Activated CD4-positive, alpha-beta memory T cell treated with anti-CD3 and anti-CD28 coated beads, Interleukin-2, amount 10 ng/mL, durations not matched to agents 7 days and 5 days (primary cell): ENCODE results near the gene RIMBP2. TPM values are rescaled to one million over a fixed set of nuclear protein-coding genes. Genes with fewer than 3 reads are reported as not detected.

ENCODE experiments used
- CTCF ChIA-PET: fragments of 350-600 bp; sonication (Branson Sonifier 250); formaldehyde crosslinking; loops from one replicate; lab custom pipeline; 2021; ENCODE audit warnings: antibody characterized with exemption, inconsistent platforms; lab: Charles Lee
- POLR2A ChIA-PET: fragments of 350-600 bp; sonication (Branson Sonifier 250); formaldehyde crosslinking; loops from one replicate; lab custom pipeline; 2021; ENCODE audit warnings: antibody characterized with exemption; lab: Charles Lee
- DNase-seq: peaks from one replicate; pipeline ENCODE4 v3.0.0-alpha.2; 2020
- H3K27ac Mint-ChIP-seq: one replicate; pipeline ENCODE4 v1.8.0; 2021; ENCODE audit warnings: mild to moderate bottlenecking, mixed read lengths
- H3K27me3 Mint-ChIP-seq: one replicate; pipeline ENCODE4 v1.8.0; 2021; ENCODE audit warnings: mixed read lengths
- H3K36me3 Mint-ChIP-seq: one replicate; pipeline ENCODE4 v1.8.0; 2021; ENCODE audit warnings: low read depth, mixed read lengths
- H3K4me1 Mint-ChIP-seq: one replicate; pipeline ENCODE4 v1.8.0; 2021; ENCODE audit warnings: mixed read lengths
- H3K4me3 Mint-ChIP-seq: one replicate; pipeline ENCODE4 v1.8.0; 2021; ENCODE audit warnings: mild to moderate bottlenecking, mixed read lengths
- H3K9me3 Mint-ChIP-seq: one replicate; pipeline ENCODE4 v1.8.0; 2021; ENCODE audit warnings: mixed read lengths
- total RNA-seq, 2 experiments: library from RNA; stranded (reverse); gene quantifications; one replicate each; pipeline ENCODE4 v1.2.3, GENCODE V29; 2021

RIMBP2 gene
- total RNA-seq, 2 experiments from 2014 or later: not detected

DNA sequence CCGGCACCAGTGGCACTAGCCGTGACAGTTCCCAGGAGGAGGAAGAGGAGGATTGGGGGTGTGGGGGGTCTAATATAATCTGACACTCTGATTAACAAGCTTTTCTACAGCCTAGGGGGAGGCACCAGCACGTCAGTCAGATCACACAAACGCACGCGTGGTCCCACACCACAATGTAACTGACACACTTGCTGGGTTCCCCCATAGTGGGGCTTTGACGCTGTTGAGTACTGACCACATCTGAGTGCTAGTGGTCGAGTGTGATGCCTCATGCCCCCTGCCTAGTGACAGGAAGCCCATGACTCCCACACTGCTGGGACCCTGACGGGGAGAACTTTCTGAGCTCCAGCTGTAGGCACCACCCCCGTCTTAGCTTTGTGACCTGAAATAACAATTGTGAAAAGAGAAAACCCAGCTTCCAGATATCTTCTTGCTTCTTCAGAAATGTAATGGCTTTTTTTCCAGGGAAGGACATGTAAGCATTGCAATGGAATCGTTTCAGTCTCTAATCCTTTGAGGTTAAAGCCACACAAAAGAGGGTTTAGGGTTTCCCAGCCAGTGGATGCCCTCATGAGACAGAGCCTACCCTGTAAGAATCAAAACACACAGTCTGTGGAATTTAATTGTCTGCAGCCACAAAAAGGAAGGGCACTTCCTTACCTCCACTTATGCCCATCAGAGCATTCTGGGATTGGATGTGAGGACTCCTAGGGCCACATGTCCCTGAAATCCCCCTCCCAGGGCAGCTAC, 194.5 kb downstream of the RIMBP2 start:
- H3K27ac Mint-ChIP-seq: no peak overlapping the region
- no peak for DNase-seq
- H3K9me3 Mint-ChIP-seq: peaks cover 7% of the 10 kb centered on the region
- H3K27me3 Mint-ChIP-seq: no peaks in the 10 kb centered on the region
- ChIA-PET POLR2A (no interaction called here), CTCF (no interaction called here)
- H3K4me3 Mint-ChIP-seq: no peak overlapping the region
- H3K36me3 Mint-ChIP-seq: no peaks in the 10 kb centered on the region
- no peaks in the 10 kb centered on the region for H3K4me1 Mint-ChIP-seq

DNA sequence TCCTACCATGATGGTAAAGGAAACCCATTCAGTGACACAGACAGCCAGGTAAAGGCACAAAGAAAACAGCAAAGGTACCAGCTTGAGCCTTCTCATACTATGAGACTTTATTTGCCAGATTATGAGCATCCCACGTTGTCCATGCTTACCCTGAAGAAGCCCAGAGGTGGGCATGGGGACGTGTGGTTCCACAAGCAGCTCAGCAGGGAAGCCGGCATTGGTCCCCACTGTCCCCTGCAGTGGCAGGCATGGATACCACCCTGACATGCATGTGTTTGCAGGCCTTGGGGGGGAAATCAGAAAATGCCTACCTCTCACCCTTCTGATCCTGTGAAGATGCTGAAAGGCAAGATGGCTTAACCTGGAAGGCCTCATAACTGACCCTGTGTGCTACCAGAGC, 195.3 kb downstream of the RIMBP2 start:
- no peaks in the 10 kb centered on the region for H3K36me3 Mint-ChIP-seq
- no peaks in the 10 kb centered on the region for H3K4me1 Mint-ChIP-seq
- ChIA-PET POLR2A (no interaction called here), CTCF (no interaction called here)
- H3K27me3 Mint-ChIP-seq: no peaks in the 10 kb centered on the region
- H3K4me3 Mint-ChIP-seq: no peak overlapping the region
- H3K27ac Mint-ChIP-seq: no peak overlapping the region
- peaks cover 7% of the 10 kb centered on the region for H3K9me3 Mint-ChIP-seq
- no peak for DNase-seq

DNA sequence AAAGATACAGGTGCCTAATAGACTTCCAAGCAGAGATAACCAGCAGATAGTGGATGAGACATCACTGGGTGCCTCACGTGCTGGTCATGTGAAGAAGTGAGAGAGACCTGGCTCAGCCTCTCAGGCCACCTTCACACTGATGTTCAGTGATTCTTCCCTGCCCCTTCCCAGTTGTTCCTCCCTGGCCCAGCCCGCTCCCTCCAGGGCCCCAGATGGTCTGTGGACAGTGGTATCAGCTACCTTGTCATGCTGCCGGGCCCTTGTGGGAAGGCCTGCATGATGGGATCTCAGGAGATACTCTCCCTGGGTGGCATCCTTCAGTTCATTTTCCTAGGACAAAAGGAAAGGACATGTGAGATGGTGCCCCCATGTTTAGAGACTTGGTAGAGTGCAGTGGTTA, 198.5 kb downstream of the RIMBP2 start:
- H3K9me3 Mint-ChIP-seq: peaks cover 3% of the 10 kb centered on the region
- H3K4me3 Mint-ChIP-seq: no peak overlapping the region
- ChIA-PET POLR2A (no interaction called here), CTCF (no interaction called here)
- H3K4me1 Mint-ChIP-seq: no peaks in the 10 kb centered on the region
- H3K27ac Mint-ChIP-seq: no peak overlapping the region
- H3K27me3 Mint-ChIP-seq: no peaks in the 10 kb centered on the region
- no peaks in the 10 kb centered on the region for H3K36me3 Mint-ChIP-seq
- DNase-seq: no peak

DNA sequence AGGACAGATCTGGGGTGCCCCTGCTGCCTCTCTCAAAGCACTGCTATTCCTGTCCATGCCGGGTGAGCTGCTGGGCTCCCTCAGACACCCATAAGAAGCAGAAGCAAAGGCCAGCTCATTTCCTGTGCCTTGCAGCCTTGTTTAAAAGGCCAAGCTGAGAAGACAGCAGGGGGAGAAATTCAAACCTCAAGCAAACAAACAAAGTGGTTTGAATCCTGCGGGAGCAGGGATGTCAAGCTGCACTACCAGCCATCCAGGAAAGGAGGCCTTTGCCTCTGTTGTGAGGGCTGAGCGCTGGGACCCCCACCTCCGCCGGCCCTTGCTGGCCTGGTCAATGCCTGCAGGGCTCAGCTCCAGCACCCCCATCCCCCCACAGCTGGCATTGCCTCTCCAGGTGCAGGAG, 201.9 kb downstream of the RIMBP2 start:
- Mint-ChIP-seq H3K27me3 (no peaks in the 10 kb centered on the region), H3K27ac (no peak overlapping the region), H3K36me3 (no peaks in the 10 kb centered on the region), H3K4me3 (no peak overlapping the region), H3K4me1 (no peaks in the 10 kb centered on the region), H3K9me3 (peaks cover 12% of the 10 kb centered on the region)
- CTCF ChIA-PET: no interaction called here
- POLR2A ChIA-PET: no interaction called here
- no peak for DNase-seq

DNA sequence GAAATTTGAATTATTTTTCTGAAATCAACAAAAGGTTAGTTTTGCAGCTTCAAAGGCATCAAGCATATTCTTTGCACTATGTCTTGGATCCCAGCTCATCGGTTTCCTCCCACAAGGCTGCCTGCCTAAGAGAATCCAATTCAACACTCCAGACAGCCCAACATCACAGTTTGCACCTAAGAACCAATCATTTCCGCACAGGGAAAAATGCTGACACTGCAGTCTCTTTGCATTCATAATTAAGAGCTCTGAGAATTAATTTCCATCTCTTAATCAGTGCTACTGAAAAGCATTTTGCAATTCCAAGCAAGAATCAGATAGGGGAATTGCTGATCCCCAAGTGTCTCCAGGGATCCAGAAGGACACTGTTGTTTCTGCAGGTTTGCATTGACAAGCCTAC, 202.5 kb downstream of the RIMBP2 start:
- CTCF ChIA-PET: no interaction called here
- no peaks in the 10 kb centered on the region for H3K36me3 Mint-ChIP-seq
- H3K4me3 Mint-ChIP-seq: no peak overlapping the region
- POLR2A ChIA-PET: no interaction called here
- H3K27me3 Mint-ChIP-seq: no peaks in the 10 kb centered on the region
- no peak overlapping the region for H3K27ac Mint-ChIP-seq
- DNase-seq: no peak
- H3K4me1 Mint-ChIP-seq: no peaks in the 10 kb centered on the region
- peaks cover 12% of the 10 kb centered on the region for H3K9me3 Mint-ChIP-seq

DNA sequence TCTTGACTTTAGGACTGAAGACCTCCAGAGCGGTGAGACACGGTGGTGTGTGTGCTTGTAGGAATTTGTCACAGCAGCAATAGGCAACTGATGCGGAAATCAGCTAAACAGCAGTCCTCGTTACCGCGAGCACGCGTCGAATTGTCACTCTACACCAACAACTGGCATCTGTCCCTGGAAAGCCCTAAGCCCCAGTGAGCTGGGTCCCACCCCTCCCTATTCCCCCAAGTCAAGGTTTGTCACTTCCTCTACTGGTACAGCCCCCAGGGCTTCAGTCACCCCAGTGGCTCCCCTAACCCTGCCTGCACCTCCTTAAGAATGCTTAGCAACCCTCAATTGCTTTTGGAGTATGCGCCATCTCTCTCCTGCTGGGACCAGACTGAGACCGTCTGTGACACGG, 204.8 kb downstream of the RIMBP2 start:
- POLR2A ChIA-PET: no interaction called here
- no peak overlapping the region for H3K27ac Mint-ChIP-seq
- CTCF ChIA-PET: no interaction called here
- H3K36me3 Mint-ChIP-seq: no peaks in the 10 kb centered on the region
- H3K9me3 Mint-ChIP-seq: peaks cover 12% of the 10 kb centered on the region
- DNase-seq: no peak
- H3K4me1 Mint-ChIP-seq: no peaks in the 10 kb centered on the region
- no peak overlapping the region for H3K4me3 Mint-ChIP-seq
- no peaks in the 10 kb centered on the region for H3K27me3 Mint-ChIP-seq

DNA sequence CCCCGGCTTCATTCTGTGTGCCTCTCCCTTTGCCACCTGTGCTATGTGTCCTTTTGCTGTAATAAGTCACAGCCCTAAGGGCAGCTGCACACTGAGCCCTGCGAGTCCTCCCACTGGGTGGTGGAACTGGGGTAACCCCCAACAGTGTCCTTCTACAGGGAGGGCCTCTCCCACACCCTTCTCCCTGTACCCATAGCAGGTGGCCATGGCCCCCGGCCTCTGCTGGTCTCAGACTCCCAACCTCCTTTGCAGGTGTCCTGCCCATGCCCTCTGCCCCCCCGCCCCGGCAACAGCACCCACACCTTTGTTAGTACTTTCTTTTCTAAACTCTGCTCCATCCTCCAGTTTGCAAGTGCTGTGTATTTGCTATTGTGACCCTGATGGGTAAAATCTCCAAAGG, 206.6 kb downstream of the RIMBP2 start:
- no peaks in the 10 kb centered on the region for H3K4me1 Mint-ChIP-seq
- DNase-seq: no peak
- H3K9me3 Mint-ChIP-seq: peaks cover 9% of the 10 kb centered on the region
- H3K27me3 Mint-ChIP-seq: no peaks in the 10 kb centered on the region
- ChIA-PET CTCF (no interaction called here), POLR2A (no interaction called here)
- no peak overlapping the region for H3K4me3 Mint-ChIP-seq
- no peaks in the 10 kb centered on the region for H3K36me3 Mint-ChIP-seq
- H3K27ac Mint-ChIP-seq: no peak overlapping the region

DNA sequence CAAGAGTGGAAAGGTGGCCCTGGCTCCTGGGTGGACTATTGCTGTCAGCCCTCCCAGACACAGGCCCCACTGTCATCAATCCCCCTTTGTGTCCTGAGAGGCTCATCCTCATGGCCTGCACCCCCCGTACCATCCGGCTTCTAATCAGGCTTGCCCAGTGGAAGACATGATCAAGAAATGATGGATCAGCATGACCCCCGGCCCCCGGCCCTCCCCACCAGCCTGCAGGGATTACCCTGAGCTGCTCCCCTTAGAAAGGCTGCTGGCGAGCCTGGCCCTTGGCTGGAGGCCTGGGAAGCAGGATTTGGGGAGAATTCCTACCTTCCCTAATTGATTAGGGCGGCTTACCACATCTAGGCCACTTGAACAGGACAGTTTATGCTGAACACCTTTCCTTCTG, 207.3 kb downstream of the RIMBP2 start:
- no peak overlapping the region for H3K27ac Mint-ChIP-seq
- ChIA-PET CTCF (no interaction called here), POLR2A (no interaction called here)
- no peak overlapping the region for H3K4me3 Mint-ChIP-seq
- no peaks in the 10 kb centered on the region for H3K4me1 Mint-ChIP-seq
- peaks cover 9% of the 10 kb centered on the region for H3K9me3 Mint-ChIP-seq
- no peak for DNase-seq
- no peaks in the 10 kb centered on the region for H3K27me3 Mint-ChIP-seq
- no peaks in the 10 kb centered on the region for H3K36me3 Mint-ChIP-seq

DNA sequence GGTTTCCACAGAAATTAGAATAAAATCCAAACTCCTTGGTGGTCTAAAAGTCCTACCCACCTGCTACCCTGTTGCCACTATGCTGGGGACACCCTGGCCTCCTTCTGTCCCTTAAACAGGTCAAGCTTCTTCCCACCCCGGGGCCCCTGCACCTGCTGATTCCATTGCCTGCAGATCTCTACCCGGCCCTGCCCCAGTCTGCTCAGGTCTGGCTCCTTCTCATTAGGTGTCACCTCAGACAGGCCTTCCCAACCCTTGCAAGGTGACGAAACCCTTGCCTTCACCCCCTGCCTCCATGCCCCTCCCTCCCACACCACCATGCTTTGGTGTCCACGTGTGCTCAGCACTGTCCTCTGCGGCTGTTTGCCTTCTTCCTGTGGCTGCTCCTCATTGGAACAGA, 207.8 kb downstream of the RIMBP2 start:
- no peak for DNase-seq
- H3K36me3 Mint-ChIP-seq: no peaks in the 10 kb centered on the region
- no peaks in the 10 kb centered on the region for H3K4me1 Mint-ChIP-seq
- H3K27me3 Mint-ChIP-seq: no peaks in the 10 kb centered on the region
- no peak overlapping the region for H3K4me3 Mint-ChIP-seq
- ChIA-PET CTCF (no interaction called here), POLR2A (no interaction called here)
- H3K27ac Mint-ChIP-seq: no peak overlapping the region
- peaks cover 9% of the 10 kb centered on the region for H3K9me3 Mint-ChIP-seq

DNA sequence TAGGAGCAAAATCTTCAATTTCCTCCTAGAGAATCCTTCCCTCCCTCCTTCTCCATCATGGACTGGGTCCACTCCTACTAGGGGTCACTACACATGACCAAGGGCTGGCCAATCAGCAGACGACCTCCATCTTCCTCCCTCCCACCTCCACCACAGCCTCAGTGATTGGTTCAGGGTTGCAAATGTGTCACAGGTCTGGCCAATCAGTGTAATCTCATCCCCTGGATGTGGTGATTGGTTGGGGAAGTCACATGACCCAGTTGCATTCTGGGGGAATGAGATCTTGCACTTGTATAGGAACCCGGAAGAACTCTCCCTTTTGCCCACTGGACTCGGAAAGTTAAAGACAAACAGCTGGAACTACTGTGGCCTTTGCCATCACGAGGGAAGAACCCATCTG, 209.3 kb downstream of the RIMBP2 start:
- Mint-ChIP-seq H3K36me3 (no peaks in the 10 kb centered on the region), H3K4me3 (no peak overlapping the region), H3K27ac (no peak overlapping the region), H3K9me3 (peaks cover 13% of the 10 kb centered on the region), H3K27me3 (no peaks in the 10 kb centered on the region), H3K4me1 (no peaks in the 10 kb centered on the region)
- ChIA-PET POLR2A (no interaction called here), CTCF (no interaction called here)
- DNase-seq: no peak

DNA sequence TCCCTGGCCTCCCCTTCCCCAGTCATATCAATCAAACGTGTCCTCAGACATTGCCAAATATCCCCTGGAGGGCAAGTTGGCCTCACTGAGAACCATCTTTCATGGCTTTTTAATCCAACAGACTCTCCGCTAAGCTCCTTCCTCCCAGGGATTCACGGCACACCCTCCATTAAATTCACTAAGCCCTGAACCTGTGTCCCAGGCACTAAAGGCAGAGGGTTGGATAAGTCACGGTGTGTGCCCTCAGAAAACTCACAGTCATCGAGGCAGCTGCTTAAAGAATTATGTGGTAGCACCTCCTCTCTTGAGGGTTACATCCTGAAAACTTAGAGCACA, 211.3 kb downstream of the RIMBP2 start:
- H3K4me1 Mint-ChIP-seq: no peaks in the 10 kb centered on the region
- CTCF ChIA-PET: no interaction called here
- no peaks in the 10 kb centered on the region for H3K36me3 Mint-ChIP-seq
- no peak overlapping the region for H3K27ac Mint-ChIP-seq
- POLR2A ChIA-PET: no interaction called here
- peaks cover 9% of the 10 kb centered on the region for H3K9me3 Mint-ChIP-seq
- H3K4me3 Mint-ChIP-seq: no peak overlapping the region
- no peak for DNase-seq
- no peaks in the 10 kb centered on the region for H3K27me3 Mint-ChIP-seq

DNA sequence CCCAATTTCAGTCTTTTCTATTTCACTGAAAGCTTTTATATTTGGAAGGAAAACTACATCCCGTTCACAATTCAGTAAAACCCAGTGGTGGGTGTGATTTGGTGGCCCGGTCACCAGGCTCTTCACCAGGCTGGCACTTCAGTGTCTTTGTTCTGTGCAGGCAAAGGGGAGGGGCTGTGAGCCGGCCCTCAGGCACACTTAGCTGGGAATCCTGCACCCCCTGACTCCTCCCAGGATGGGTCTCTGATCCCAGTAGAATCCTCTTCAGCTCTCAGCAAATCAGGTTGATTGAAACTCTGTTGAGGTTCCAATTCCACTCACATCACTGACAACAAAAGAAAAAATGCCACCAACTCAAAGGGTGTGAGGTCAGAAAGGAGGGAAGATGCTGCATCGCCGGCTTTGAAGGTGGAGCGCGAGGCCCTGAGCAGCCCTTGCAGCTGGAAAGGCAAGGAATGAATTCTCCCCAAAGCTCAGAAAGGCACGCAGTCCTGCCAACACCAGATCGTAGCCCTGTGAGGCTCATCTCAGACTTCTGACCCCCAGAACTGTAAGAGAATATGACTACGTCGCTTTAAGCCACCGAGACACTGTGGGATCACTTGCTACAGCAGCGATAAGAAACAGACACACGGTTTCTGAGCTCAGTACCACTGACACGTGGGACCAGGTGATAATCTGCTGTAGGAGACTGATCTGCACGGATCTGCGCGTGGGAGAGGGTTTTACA, 211.8 kb downstream of the RIMBP2 start:
- CTCF ChIA-PET: no interaction called here
- no peak for DNase-seq
- Mint-ChIP-seq H3K36me3 (no peaks in the 10 kb centered on the region), H3K27ac (no peak overlapping the region), H3K4me3 (no peak overlapping the region), H3K9me3 (peaks cover 9% of the 10 kb centered on the region), H3K27me3 (no peaks in the 10 kb centered on the region), H3K4me1 (no peaks in the 10 kb centered on the region)
- POLR2A ChIA-PET: no interaction called here

DNA sequence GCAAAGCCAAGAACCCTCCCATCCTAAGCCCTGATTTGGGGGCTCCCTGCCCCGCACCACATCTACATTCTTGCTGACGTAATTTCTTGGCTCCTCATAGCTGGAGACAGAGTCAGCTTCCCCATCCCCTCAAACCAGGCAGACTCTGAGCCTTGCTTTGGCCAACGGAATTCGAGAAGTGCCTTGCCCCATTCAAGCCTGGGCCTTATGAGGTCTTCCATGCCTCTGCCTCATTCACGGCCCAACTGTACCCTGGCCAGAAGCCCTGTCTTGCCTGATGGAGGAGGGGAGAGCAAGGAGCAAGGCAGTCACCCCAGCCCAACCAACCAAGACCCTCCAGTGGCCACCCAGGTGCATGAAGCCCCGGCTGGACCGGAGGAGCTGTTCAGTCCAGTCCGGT, 214.3 kb downstream of the RIMBP2 start:
- H3K27ac Mint-ChIP-seq: no peak overlapping the region
- no peak for DNase-seq

DNA sequence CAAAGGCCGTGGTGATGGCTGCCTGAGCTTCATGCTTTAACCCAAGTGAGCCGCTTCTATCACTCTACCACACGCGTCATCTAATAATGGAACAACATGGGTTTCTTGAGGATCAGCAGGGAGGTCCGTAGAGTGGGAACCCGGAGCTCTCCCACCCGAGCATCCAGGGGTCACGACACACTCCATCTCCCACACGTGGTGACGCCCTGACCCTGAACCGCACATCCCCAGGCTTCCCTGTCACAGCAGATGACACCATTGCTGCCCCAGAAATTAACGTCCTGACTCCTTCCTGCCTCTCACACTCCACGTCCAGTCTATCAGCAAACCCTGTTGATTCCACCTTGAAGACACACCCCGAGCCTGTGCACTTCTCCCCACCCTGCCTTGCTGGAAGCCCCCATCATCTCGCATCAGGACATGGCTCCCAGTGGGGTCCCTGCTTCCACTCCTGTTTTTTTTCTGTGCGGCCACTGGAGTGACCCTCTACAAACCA, 215.2 kb downstream of the RIMBP2 start:
- CTCF ChIA-PET: no interaction called here
- Mint-ChIP-seq H3K4me1 (no peaks in the 10 kb centered on the region), H3K4me3 (no peak overlapping the region), H3K27me3 (no peaks in the 10 kb centered on the region), H3K36me3 (no peaks in the 10 kb centered on the region), H3K27ac (no peak overlapping the region), H3K9me3 (peaks cover 9% of the 10 kb centered on the region)
- POLR2A ChIA-PET: no interaction called here
- no peak for DNase-seq

More for the DNA sequence above, 214.3 kb downstream of the RIMBP2 start:
- peaks cover 9% of the 10 kb centered on the region for H3K9me3 Mint-ChIP-seq
- CTCF ChIA-PET: no interaction called here
- POLR2A ChIA-PET: no interaction called here
- no peaks in the 10 kb centered on the region for H3K27me3 Mint-ChIP-seq
- H3K4me1 Mint-ChIP-seq: no peaks in the 10 kb centered on the region
- no peak overlapping the region for H3K4me3 Mint-ChIP-seq
- no peaks in the 10 kb centered on the region for H3K36me3 Mint-ChIP-seq
